GM23338 (cell line): Measurements from ENCODE around the gene CFAP410. TPM values are rescaled to one million over a fixed set of nuclear protein-coding genes. Genes with fewer than 3 reads are reported as not detected.

Source experiments
- ATAC-seq: fragments of 200-7000 bp; cut with Tn5 transposase; 3 replicates; pipeline ENCODE4 v1.9.1; 2020
- DNase-seq: peaks from one replicate; pipeline ENCODE4 v3.0.0-alpha.2; 2015; ENCODE audit warnings: low spot score
- H2AFZ ChIP-seq: fragments of 200-600 bp; sonication (generic); 2 replicates; pipeline ENCODE4 v1.8.0; 2016; ENCODE audit warnings: antibody characterized with exemption, mild to moderate bottlenecking, moderate library complexity
- H3F3A ChIP-seq: fragments of 200-600 bp; sonication (generic); replicated peaks from 2 replicates; pipeline ENCODE4 v1.8.0; 2017; ENCODE audit warnings: antibody characterized with exemption, mixed run types, low read depth
- H3K27ac ChIP-seq: fragments of 200-600 bp; sonication (generic); 2 replicates; pipeline ENCODE4 v1.6.1; 2016; ENCODE audit warnings: low read depth
- H3K27me3 ChIP-seq: fragments of 200-600 bp; sonication (generic); 2 replicates; pipeline ENCODE4 v1.8.0; 2016; ENCODE audit warnings: mild to moderate bottlenecking, mixed run types, moderate library complexity; ENCODE audit not compliant: insufficient read depth
- H3K36me3 ChIP-seq: fragments of 200-600 bp; sonication (generic); 2 replicates; pipeline ENCODE4 v1.8.0; 2016; ENCODE audit warnings: mild to moderate bottlenecking; ENCODE audit not compliant: insufficient read depth
- H3K4me1 ChIP-seq: fragments of 200-600 bp; sonication (generic); 2 replicates; pipeline ENCODE4 v1.8.0; 2016; ENCODE audit warnings: mild to moderate bottlenecking, moderate library complexity; ENCODE audit not compliant: insufficient read depth
- H3K4me2 ChIP-seq: fragments of 200-600 bp; sonication (generic); 2 replicates; pipeline ENCODE4 v1.7.1; 2017; ENCODE audit warnings: mixed run types
- H3K4me3 ChIP-seq: fragments of 200-600 bp; sonication (generic); 2 replicates; pipeline ENCODE4 v1.6.1; 2016; ENCODE audit warnings: mixed run types
- H3K79me2 ChIP-seq: fragments of 200-600 bp; sonication (generic); replicated peaks from 2 replicates; pipeline ENCODE4 v1.8.0; 2017; ENCODE audit warnings: mild to moderate bottlenecking; ENCODE audit not compliant: insufficient read depth
- H3K9me2 ChIP-seq: fragments of 200-600 bp; sonication (generic); 2 replicates; pipeline ENCODE4 v1.8.0; 2017; ENCODE audit not compliant: insufficient read depth
- H4K20me1 ChIP-seq: fragments of 200-600 bp; sonication (generic); replicated peaks from 2 replicates; pipeline ENCODE4 v1.8.0; 2017; ENCODE audit warnings: mild to moderate bottlenecking; ENCODE audit not compliant: insufficient read depth
- H3K27ac Mint-ChIP-seq: 2 replicates; pipeline ENCODE4 v1.8.0; 2020; ENCODE audit warnings: inconsistent platforms, mild to moderate bottlenecking, moderate library complexity, mixed read lengths
- H3K27me3 Mint-ChIP-seq: 3 replicates; pipeline ENCODE4 v1.8.0; 2022; ENCODE audit warnings: low read depth, mild to moderate bottlenecking, moderate library complexity, mixed read lengths, inconsistent platforms; ENCODE audit not compliant: insufficient read depth, poor library complexity
- H3K36me3 Mint-ChIP-seq: 3 replicates; pipeline ENCODE4 v1.8.0; 2021; ENCODE audit warnings: low read depth, mild to moderate bottlenecking, inconsistent platforms, moderate library complexity, mixed read lengths
- H3K4me1 Mint-ChIP-seq: 3 replicates; pipeline ENCODE4 v1.8.0; 2020; ENCODE audit warnings: mild to moderate bottlenecking, inconsistent platforms, mixed read lengths
- H3K4me3 Mint-ChIP-seq: 3 replicates; pipeline ENCODE4 v1.8.0; 2021; ENCODE audit warnings: moderate library complexity, mild to moderate bottlenecking, inconsistent platforms, mixed read lengths
- H3K9me3 Mint-ChIP-seq: 3 replicates; pipeline ENCODE4 v1.8.0; 2020; ENCODE audit warnings: moderate library complexity, mild to moderate bottlenecking, inconsistent platforms, mixed read lengths
- ETS1 ChIP-seq: IDR thresholded peaks from 2 replicates; pipeline ENCODE4 v1.6.1; 2016; ENCODE audit warnings: antibody characterized with exemption
- EZH2 ChIP-seq: fragments of 200-600 bp; sonication (generic); IDR thresholded peaks from one replicate; pipeline ENCODE4 v1.8.0; 2017; ENCODE audit warnings: antibody characterized with exemption, mild to moderate bottlenecking, low read depth; ENCODE audit not compliant: unreplicated experiment
- EZH2phosphoT487 ChIP-seq: fragments of 200-600 bp; sonication (generic); IDR thresholded peaks from one replicate; pipeline ENCODE4 v1.8.1; 2018; ENCODE audit warnings: antibody characterized with exemption; ENCODE audit not compliant: unreplicated experiment
- JUNB ChIP-seq: IDR thresholded peaks from one replicate; pipeline ENCODE4 v1.6.1; 2016; ENCODE audit warnings: antibody characterized with exemption; ENCODE audit not compliant: unreplicated experiment
- NANOG ChIP-seq: IDR thresholded peaks from 2 replicates; pipeline ENCODE4 v1.6.1; 2016; ENCODE audit warnings: antibody characterized with exemption, borderline replicate concordance
- POLR2AphosphoS5 ChIP-seq: IDR thresholded peaks from 2 replicates; pipeline ENCODE4 v1.6.1; 2016; ENCODE audit warnings: antibody characterized with exemption, low read depth
- REST ChIP-seq: IDR thresholded peaks from one replicate; pipeline ENCODE4 v1.6.1; 2018; ENCODE audit warnings: antibody characterized with exemption; ENCODE audit not compliant: unreplicated experiment
- STAT1 ChIP-seq: IDR thresholded peaks from one replicate; pipeline ENCODE4 v1.6.1; 2016; ENCODE audit warnings: antibody characterized with exemption; ENCODE audit not compliant: unreplicated experiment
- ZNF114 ChIP-seq: fragments of 250-450 bp; sonication (Bioruptor Pico); IDR thresholded peaks from 2 replicates; pipeline ENCODE4 v1.5.0; 2020; ENCODE audit warnings: mild to moderate bottlenecking, moderate library complexity
- ZNF331 ChIP-seq: fragments of 250-450 bp; sonication (Bioruptor Pico); IDR thresholded peaks from 2 replicates; pipeline ENCODE4 v1.5.0; 2020; ENCODE audit warnings: low read depth, mild to moderate bottlenecking, moderate library complexity
- polyA plus RNA-seq: library from polyadenylated mRNA; unstranded; fragments of >200 nt; fragmentation: Nextera tagmentation; extraction: Ambion mirVana; gene quantifications from 2 replicates; pipeline ENCODE4 v1.2.1, GENCODE V29; 2016
- total RNA-seq: library from RNA; depleted of rRNA; stranded (reverse); fragments of >200 nt; shearing (Covaris generic); gene quantifications from 2 replicates; pipeline ENCODE4 v1.2.3, GENCODE V29; 2014
- TF ChIP-seq, protein P1 (sequence below): fragments of 250-450 bp; sonication (Bioruptor Pico); IDR thresholded peaks from 2 replicates; pipeline ENCODE4 v1.5.0; 2020; ENCODE audit warnings: mild to moderate bottlenecking, moderate library complexity

The CFAP410 gene
- total and polyA plus RNA-seq, 2 experiments from 2014 or later = 11.0 to 24.0 TPM

GRCh38 chr21:44312716-44313115 is 26.5 kb downstream of the CFAP410 start:
- H3K4me3 ChIP-seq = no peak overlapping the region
- DNase-seq (no peak), ATAC-seq (no peak)
- no peaks in the 10 kb centered on the region for H3K4me1 ChIP-seq
- H2AFZ ChIP-seq = no peak overlapping the region
- no peaks in the 10 kb centered on the region for H3K9me2 ChIP-seq
- H3K27ac ChIP-seq = no peak overlapping the region
- no peak overlapping the region for H3K27ac Mint-ChIP-seq
- no peaks in the 10 kb centered on the region for H3F3A ChIP-seq
- no peaks in the 10 kb centered on the region for H3K9me3 Mint-ChIP-seq
- no peaks in the 10 kb centered on the region for H3K36me3 ChIP-seq
- H4K20me1 ChIP-seq = no peaks in the 10 kb centered on the region
- H3K36me3 Mint-ChIP-seq = peaks cover 6% of the 10 kb centered on the region
- peaks cover 1% of the 10 kb centered on the region for H3K27me3 Mint-ChIP-seq
- no peaks in the 10 kb centered on the region for H3K27me3 ChIP-seq
- no peak overlapping the region for H3K4me3 Mint-ChIP-seq
- H3K4me1 Mint-ChIP-seq = no peaks in the 10 kb centered on the region; the same call in 2 of the 3 replicates
- H3K79me2 ChIP-seq = no peaks in the 10 kb centered on the region
- TF ChIP-seq STAT1 (no peak), EZH2 (no peak), EZH2phosphoT487 (no peak)
- no peak overlapping the region for H3K4me2 ChIP-seq

GRCh38 chr21:44312089-44312488 is 27.1 kb downstream of the CFAP410 start:
- H3K9me2 ChIP-seq = no peaks in the 10 kb centered on the region
- H2AFZ ChIP-seq = no peak overlapping the region
- H4K20me1 ChIP-seq = no peaks in the 10 kb centered on the region
- no peak overlapping the region for H3K27ac ChIP-seq
- ATAC-seq = no peak
- H3K27me3 Mint-ChIP-seq = peaks cover 3% of the 10 kb centered on the region
- DNase-seq = no peak
- H3K79me2 ChIP-seq = no peaks in the 10 kb centered on the region
- H3K36me3 Mint-ChIP-seq = peaks cover 6% of the 10 kb centered on the region
- H3K4me3 ChIP-seq = no peak overlapping the region
- no peak overlapping the region for H3K4me3 Mint-ChIP-seq
- H3K4me2 ChIP-seq = no peak overlapping the region
- no peaks in the 10 kb centered on the region for H3K27me3 ChIP-seq
- H3K4me1 Mint-ChIP-seq = peaks cover 2% of the 10 kb centered on the region; the same call in 1 of the 3 replicates
- no peaks in the 10 kb centered on the region for H3K4me1 ChIP-seq
- H3K9me3 Mint-ChIP-seq = no peaks in the 10 kb centered on the region
- no peaks in the 10 kb centered on the region for H3K36me3 ChIP-seq
- no peaks in the 10 kb centered on the region for H3F3A ChIP-seq
- H3K27ac Mint-ChIP-seq = no peak overlapping the region
- no peak for TF ChIP-seq JUNB
- TF ChIP-seq ZNF114 (CRISPR knock-in tag) = no peak
- TF ChIP-seq ZNF331 (CRISPR knock-in tag) = no peak
- no peak for TF ChIP-seq STAT1
- TF ChIP-seq EZH2phosphoT487 = no peak
- TF ChIP-seq, protein P1, sequence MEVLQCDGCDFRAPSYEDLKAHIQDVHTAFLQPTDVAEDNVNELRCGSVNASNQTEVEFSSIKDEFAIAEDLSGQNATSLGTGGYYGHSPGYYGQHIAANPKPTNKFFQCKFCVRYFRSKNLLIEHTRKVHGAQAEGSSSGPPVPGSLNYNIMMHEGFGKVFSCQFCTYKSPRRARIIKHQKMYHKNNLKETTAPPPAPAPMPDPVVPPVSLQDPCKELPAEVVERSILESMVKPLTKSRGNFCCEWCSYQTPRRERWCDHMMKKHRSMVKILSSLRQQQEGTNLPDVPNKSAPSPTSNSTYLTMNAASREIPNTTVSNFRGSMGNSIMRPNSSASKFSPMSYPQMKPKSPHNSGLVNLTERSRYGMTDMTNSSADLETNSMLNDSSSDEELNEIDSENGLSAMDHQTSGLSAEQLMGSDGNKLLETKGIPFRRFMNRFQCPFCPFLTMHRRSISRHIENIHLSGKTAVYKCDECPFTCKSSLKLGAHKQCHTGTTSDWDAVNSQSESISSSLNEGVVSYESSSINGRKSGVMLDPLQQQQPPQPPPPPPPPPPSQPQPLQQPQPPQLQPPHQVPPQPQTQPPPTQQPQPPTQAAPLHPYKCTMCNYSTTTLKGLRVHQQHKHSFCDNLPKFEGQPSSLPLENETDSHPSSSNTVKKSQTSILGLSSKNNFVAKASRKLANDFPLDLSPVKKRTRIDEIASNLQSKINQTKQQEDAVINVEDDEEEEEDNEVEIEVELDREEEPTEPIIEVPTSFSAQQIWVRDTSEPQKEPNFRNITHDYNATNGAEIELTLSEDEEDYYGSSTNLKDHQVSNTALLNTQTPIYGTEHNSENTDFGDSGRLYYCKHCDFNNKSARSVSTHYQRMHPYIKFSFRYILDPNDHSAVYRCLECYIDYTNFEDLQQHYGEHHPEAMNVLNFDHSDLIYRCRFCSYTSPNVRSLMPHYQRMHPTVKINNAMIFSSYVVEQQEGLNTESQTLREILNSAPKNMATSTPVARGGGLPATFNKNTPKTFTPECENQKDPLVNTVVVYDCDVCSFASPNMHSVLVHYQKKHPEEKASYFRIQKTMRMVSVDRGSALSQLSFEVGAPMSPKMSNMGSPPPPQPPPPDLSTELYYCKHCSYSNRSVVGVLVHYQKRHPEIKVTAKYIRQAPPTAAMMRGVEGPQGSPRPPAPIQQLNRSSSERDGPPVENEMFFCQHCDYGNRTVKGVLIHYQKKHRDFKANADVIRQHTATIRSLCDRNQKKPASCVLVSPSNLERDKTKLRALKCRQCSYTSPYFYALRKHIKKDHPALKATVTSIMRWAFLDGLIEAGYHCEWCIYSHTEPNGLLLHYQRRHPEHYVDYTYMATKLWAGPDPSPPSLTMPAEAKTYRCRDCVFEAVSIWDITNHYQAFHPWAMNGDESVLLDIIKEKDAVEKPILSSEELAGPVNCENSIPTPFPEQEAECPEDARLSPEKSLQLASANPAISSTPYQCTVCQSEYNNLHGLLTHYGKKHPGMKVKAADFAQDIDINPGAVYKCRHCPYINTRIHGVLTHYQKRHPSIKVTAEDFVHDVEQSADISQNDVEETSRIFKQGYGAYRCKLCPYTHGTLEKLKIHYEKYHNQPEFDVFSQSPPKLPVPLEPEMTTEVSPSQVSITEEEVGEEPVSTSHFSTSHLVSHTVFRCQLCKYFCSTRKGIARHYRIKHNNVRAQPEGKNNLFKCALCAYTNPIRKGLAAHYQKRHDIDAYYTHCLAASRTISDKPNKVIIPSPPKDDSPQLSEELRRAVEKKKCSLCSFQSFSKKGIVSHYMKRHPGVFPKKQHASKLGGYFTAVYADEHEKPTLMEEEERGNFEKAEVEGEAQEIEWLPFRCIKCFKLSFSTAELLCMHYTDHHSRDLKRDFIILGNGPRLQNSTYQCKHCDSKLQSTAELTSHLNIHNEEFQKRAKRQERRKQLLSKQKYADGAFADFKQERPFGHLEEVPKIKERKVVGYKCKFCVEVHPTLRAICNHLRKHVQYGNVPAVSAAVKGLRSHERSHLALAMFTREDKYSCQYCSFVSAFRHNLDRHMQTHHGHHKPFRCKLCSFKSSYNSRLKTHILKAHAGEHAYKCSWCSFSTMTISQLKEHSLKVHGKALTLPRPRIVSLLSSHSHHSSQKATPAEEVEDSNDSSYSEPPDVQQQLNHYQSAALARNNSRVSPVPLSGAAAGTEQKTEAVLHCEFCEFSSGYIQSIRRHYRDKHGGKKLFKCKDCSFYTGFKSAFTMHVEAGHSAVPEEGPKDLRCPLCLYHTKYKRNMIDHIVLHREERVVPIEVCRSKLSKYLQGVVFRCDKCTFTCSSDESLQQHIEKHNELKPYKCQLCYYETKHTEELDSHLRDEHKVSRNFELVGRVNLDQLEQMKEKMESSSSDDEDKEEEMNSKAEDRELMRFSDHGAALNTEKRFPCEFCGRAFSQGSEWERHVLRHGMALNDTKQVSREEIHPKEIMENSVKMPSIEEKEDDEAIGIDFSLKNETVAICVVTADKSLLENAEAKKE = no peak
- no peak for TF ChIP-seq ETS1
- TF ChIP-seq POLR2AphosphoS5 = no peak
- TF ChIP-seq NANOG = no peak
- TF ChIP-seq REST = no peak
